B cell (primary cell): ENCODE measurements around the gene TCF7L2. TPM values are rescaled to one million over a fixed set of nuclear protein-coding genes. Genes with fewer than 3 reads are reported as not detected.

ENCODE experiments used
- ATAC-seq: fragments of 200-7000 bp; cut with Tn5 transposase; one replicate; pipeline ENCODE4 v1.10.0; 2021; ENCODE audit warnings: low read depth, mild to moderate bottlenecking, moderate number of reproducible peaks, moderate library complexity
- CTCF ChIA-PET: fragments of 350-600 bp; sonication (Branson Sonifier 250); formaldehyde crosslinking; loops from one replicate; lab custom pipeline; 2021; ENCODE audit warnings: antibody characterized with exemption, inconsistent platforms; lab: Charles Lee
- POLR2A ChIA-PET: fragments of 350-600 bp; sonication (Branson Sonifier 250); formaldehyde crosslinking; loops from one replicate; lab custom pipeline; 2021; ENCODE audit warnings: antibody characterized with exemption; lab: Charles Lee
- DNase-seq: peaks from one replicate; pipeline ENCODE4 v3.0.0; 2013
- H2AFZ ChIP-seq: 2 replicates; pipeline ENCODE4 v1.6.1; 2012; ENCODE audit warnings: mild to moderate bottlenecking, low read depth, low read length; ENCODE audit not compliant: insufficient read depth, poor library complexity, severe bottlenecking
- H3K27ac ChIP-seq, 2 donors: 1 replicate in 1 of 2; 2 replicates in 1 of 2; pipeline ENCODE4 v1.5.1; 2012 to 2013; ENCODE audit warnings: low read length in 2 of 2, mild to moderate bottlenecking in 2 of 2, moderate library complexity in 1 of 2
- H3K27me3 ChIP-seq, 4 experiments: fragments of 200-600 bp in 1 of 4; sonication (generic) in 1 of 4; replicated peaks in 1 of 4; 1 replicate in 2 of 4; 2 replicates in 2 of 4; pipeline versions ENCODE4 v1.6.1 to v1.7.0; 2013 to 2016; ENCODE audit warnings: low read length in 3 of 4, mild to moderate bottlenecking in 2 of 4, mixed read lengths in 1 of 4, moderate library complexity in 1 of 4; ENCODE audit not compliant: insufficient read depth in 4 of 4, control insufficient read depth in 3 of 4; ENCODE audit errors: control extremely low read depth in 1 of 4
- H3K36me3 ChIP-seq, 2 experiments: replicated peaks in 1 of 2; 1 replicate in 1 of 2; 2 replicates in 1 of 2; pipeline versions ENCODE4 v1.6.1 to v1.7.1; 2013; ENCODE audit warnings: low read length in 1 of 2; ENCODE audit not compliant: insufficient read depth in 2 of 2, control insufficient read depth in 1 of 2; ENCODE audit errors: control extremely low read depth in 1 of 2, extremely low read depth in 1 of 2
- H3K4me1 ChIP-seq, 2 donors: fragments of 200-600 bp in 1 of 2; sonication (generic) in 1 of 2; 1 replicate in 1 of 2; 2 replicates in 1 of 2; pipeline versions ENCODE4 v1.5.1 to v1.6.1; 2013 to 2017; ENCODE audit warnings: low read length in 2 of 2; ENCODE audit not compliant: control insufficient read depth in 2 of 2, insufficient read depth in 2 of 2
- H3K4me2 ChIP-seq: replicated peaks from 2 replicates; pipeline ENCODE3; 2012; ENCODE audit warnings: mild to moderate bottlenecking, low read depth, low read length; ENCODE audit not compliant: poor library complexity, severe bottlenecking
- H3K4me3 ChIP-seq, 5 experiments: fragments of 200-600 bp in 1 of 5; sonication (generic) in 1 of 5; 1 replicate in 3 of 5; 2 replicates in 2 of 5; pipeline versions ENCODE4 v1.5.1 to v1.7.0; 2011 to 2016; ENCODE audit warnings: low read length in 4 of 5, mild to moderate bottlenecking in 4 of 5, low read depth in 2 of 5, control low read depth in 1 of 5, moderate library complexity in 1 of 5; ENCODE audit not compliant: insufficient read depth in 1 of 5; ENCODE audit errors: control extremely low read depth in 1 of 5, extremely low read depth in 1 of 5
- H3K79me2 ChIP-seq: fragments of 200-600 bp; sonication (generic); one replicate; pipeline ENCODE4 v1.6.0; 2016; ENCODE audit warnings: low read length; ENCODE audit not compliant: control insufficient read depth, insufficient read depth
- H3K9ac ChIP-seq: fragments of 200-600 bp; sonication (generic); 2 replicates; pipeline ENCODE4 v1.6.1; 2017; ENCODE audit warnings: mild to moderate bottlenecking, low read length, moderate library complexity
- H3K9me3 ChIP-seq, 3 donors: one replicate each; pipeline versions ENCODE4 v1.6.1 to v1.7.1; 2013; ENCODE audit warnings: low read length in 2 of 3; ENCODE audit not compliant: control insufficient read depth in 2 of 3, insufficient read depth in 1 of 3; ENCODE audit errors: control extremely low read depth in 1 of 3
- H4K20me1 ChIP-seq: 2 replicates; pipeline ENCODE4 v1.6.0; 2012; ENCODE audit warnings: mild to moderate bottlenecking, low read length; ENCODE audit not compliant: insufficient read depth, control insufficient read depth, poor library complexity, severe bottlenecking
- H3K27ac Mint-ChIP-seq: one replicate; pipeline ENCODE4 v1.8.0; 2021; ENCODE audit warnings: mixed read lengths
- H3K27me3 Mint-ChIP-seq: one replicate; pipeline ENCODE4 v1.8.0; 2021; ENCODE audit warnings: mixed read lengths
- H3K4me1 Mint-ChIP-seq: one replicate; pipeline ENCODE4 v1.8.0; 2021; ENCODE audit warnings: mixed read lengths
- H3K4me3 Mint-ChIP-seq: one replicate; pipeline ENCODE4 v1.8.0; 2021; ENCODE audit warnings: mixed read lengths
- H3K9me3 Mint-ChIP-seq: one replicate; pipeline ENCODE4 v1.8.0; 2022; ENCODE audit warnings: mixed read lengths; ENCODE audit not compliant: insufficient read depth
- CTCF ChIP-seq: fragments of 200-600 bp; IDR thresholded peaks from one replicate; pipeline ENCODE4 v1.8.0; 2022; ENCODE audit warnings: antibody characterized with exemption, mild to moderate bottlenecking
- EZH2 ChIP-seq: IDR thresholded peaks from 2 replicates; pipeline ENCODE4 v1.6.1; 2012; ENCODE audit warnings: borderline replicate concordance, low read depth, mild to moderate bottlenecking, moderate library complexity, low read length; ENCODE audit not compliant: insufficient read depth, poor library complexity, severe bottlenecking
- WGBS: methylation state at CpG from one replicate; pipeline ENCODE4 v1.1.5; 2013; ENCODE audit warnings: missing lambda C conversion rate; ENCODE audit not compliant: insufficient coverage; 5-methylcytosine and 5-hydroxymethylcytosine counted together
- intact Hi-C: fragments of 100-400 bp; cut with micrococcal nuclease; formaldehyde crosslinking; loops from one replicate; pipeline ENCODE4 v1.10.0; 2022
- polyA plus RNA-seq: library from polyadenylated mRNA; depleted of rRNA; stranded (reverse); fragments of >200 nt; gene quantifications from 2 replicates; pipeline ENCODE4 v1.2.3, GENCODE V29; 2012
- total RNA-seq, 2 donors: library from RNA; stranded (reverse); fragments of 120-200 nt in 1 of 2; gene quantifications; 1 replicate in 1 of 2; 2 replicates in 1 of 2; pipeline versions ENCODE4 v1.2.3 to v1.2.4, GENCODE V29; 2013 to 2022

The TCF7L2 gene
- total and polyA plus RNA-seq, 2 donors (not counting 1 experiment from before 2014, with no cell fraction given): 0.48 to 1.1 TPM

GRCh38 chr10:113084031-113084430, 134.0 kb downstream of the TCF7L2 start:
- ATAC-seq (no peak), DNase-seq (no peak)
- no peaks in the 10 kb centered on the region for H3K4me1 ChIP-seq
- H3K4me2 ChIP-seq: no peak overlapping the region
- H4K20me1 ChIP-seq: no peaks in the 10 kb centered on the region
- no peak overlapping the region for H3K27ac Mint-ChIP-seq
- ChIA-PET CTCF (no interaction called here), POLR2A (no interaction called here)
- no peak overlapping the region for H3K9ac ChIP-seq
- peaks cover 3% of the 10 kb centered on the region for H3K27me3 Mint-ChIP-seq
- H3K27ac ChIP-seq: no peak overlapping the region
- no peaks in the 10 kb centered on the region for H3K4me1 Mint-ChIP-seq
- no peak overlapping the region for H3K4me3 Mint-ChIP-seq
- H3K9me3 ChIP-seq: peaks cover 0 to 1% (median under 1%) of the 10 kb centered on the region in 3 donors
- no peaks in the 10 kb centered on the region for H3K79me2 ChIP-seq
- TF ChIP-seq CTCF: no peak
- H3K27me3 ChIP-seq: peaks cover 0 to 2% (median 0%) of the 10 kb centered on the region in 4 experiments
- H3K36me3 ChIP-seq: no peaks in the 10 kb centered on the region
- 94% methylated on average over 3 of the region's 4 CpGs for WGBS
- H3K9me3 Mint-ChIP-seq: no peaks in the 10 kb centered on the region
- no peak overlapping the region for H2AFZ ChIP-seq
- no peak overlapping the region for H3K4me3 ChIP-seq
- intact Hi-C loops: no loop called here

- POLR2A ChIA-PET: no interaction called here
- no peaks in the 10 kb centered on the region for H4K20me1 ChIP-seq
- no peak for ATAC-seq
These were observed 135.7 kb downstream of the TCF7L2 start for GRCh38 chr10:113085776-113086175.

More at GRCh38 chr10:113085776-113086175, 135.7 kb downstream of the TCF7L2 start:
- Histone ChIP-seq H3K4me3 (no peak overlapping the region), H3K4me2 (no peak overlapping the region), H3K79me2 (no peaks in the 10 kb centered on the region), H2AFZ (no peak overlapping the region), H3K4me1 (no peaks in the 10 kb centered on the region), H3K9ac (no peak overlapping the region), H3K9me3 (peaks cover 0 to 4% (median 1%) of the 10 kb centered on the region in 3 donors), H3K27me3 (peaks cover 0 to 2% (median 0%) of the 10 kb centered on the region in 4 experiments), H3K36me3 (no peaks in the 10 kb centered on the region), H3K27ac (no peak overlapping the region)
- intact Hi-C loops: no loop called here
- TF ChIP-seq EZH2 (no peak), CTCF (no peak)
- Mint-ChIP-seq H3K4me3 (no peak overlapping the region), H3K4me1 (no peaks in the 10 kb centered on the region), H3K9me3 (no peaks in the 10 kb centered on the region), H3K27ac (no peak overlapping the region), H3K27me3 (peaks cover 3% of the 10 kb centered on the region)
- no peak for DNase-seq
- CTCF ChIA-PET: no interaction called here
- 95% methylated on average over 4 of the region's 4 CpGs for WGBS
